HTR-8/SVneo (cell line): ENCODE results near the gene ATPAF2.

Experiments
- DNase-seq: peaks from one replicate; pipeline ENCODE4 v3.0.0; 2011; ENCODE audit warnings: low spot score, mixed read lengths; ENCODE audit not compliant: insufficient read length
- FAIRE-seq: peaks from 2 replicates; lab custom pipeline; 2011; peaks lifted over from hg19 to GRCh38; lab: Jason Lieb, UNC

The ATPAF2 gene

GRCh38 chr17:18038861-18039534, at the start of gene ATPAF2, which contains the start of gene GID4:
Gene ATPAF2, minus strand, starts transcription at chr17:18039168. Its CDS starts 155 bp downstream, at chr17:18039013.
Gene GID4, plus strand, starts transcription at chr17:18039408. Its CDS starts 57 bp downstream, at chr17:18039465.
- FAIRE-seq, result peak; percentile 100

GRCh38 chr17:18087610-18088491, 48.9 kb upstream of the ATPAF2 start, which contains the start of gene DRG2:
Gene DRG2, plus strand, starts transcription at chr17:18087948. Its CDS starts 76 bp downstream, at chr17:18088024.
- DNase-seq, result peak; percentile 98
- peak; percentile 92 for FAIRE-seq

More at GRCh38 chr17:18038861-18039534, at the start of gene ATPAF2, which contains the start of gene GID4:
- peak; percentile 99 for DNase-seq

GRCh38 chr17:18084256-18084655, 45.3 kb upstream of the ATPAF2 start:
- no peak for FAIRE-seq
- no peak for DNase-seq

GRCh38 chr17:18079543-18079942, 40.6 kb upstream of the ATPAF2 start:
- FAIRE-seq, result no peak
- no peak for DNase-seq

GRCh38 chr17:18076936-18077335, 38.0 kb upstream of the ATPAF2 start:
- no peak for DNase-seq
- peak; percentile 20 for FAIRE-seq

- FAIRE-seq (peak; percentile 46), DNase-seq (no peak)
Measured at GRCh38 chr17:18074566-18075272, 35.8 kb upstream of the ATPAF2 start.

- FAIRE-seq (peak; percentile 65), DNase-seq (no peak)
Measured at GRCh38 chr17:18071751-18072150, 32.8 kb upstream of the ATPAF2 start.

GRCh38 chr17:18070861-18071340, 31.9 kb upstream of the ATPAF2 start:
- FAIRE-seq (peak; percentile 94), DNase-seq (peak; percentile 47)

GRCh38 chr17:18069101-18069500, 30.1 kb upstream of the ATPAF2 start:
- FAIRE-seq (no peak), DNase-seq (no peak)

GRCh38 chr17:18066866-18067265, 27.9 kb upstream of the ATPAF2 start:
- DNase-seq (no peak), FAIRE-seq (peak; percentile 76)

GRCh38 chr17:18065546-18065945, 26.6 kb upstream of the ATPAF2 start:
- FAIRE-seq (peak; percentile 33), DNase-seq (no peak)

- FAIRE-seq, result peak; percentile 20
- DNase-seq, result no peak
Measured at GRCh38 chr17:18064053-18064452, 25.1 kb upstream of the ATPAF2 start.

GRCh38 chr17:18059283-18059682, 20.3 kb upstream of the ATPAF2 start:
- FAIRE-seq (no peak), DNase-seq (no peak)

GRCh38 chr17:18056214-18056613, 17.2 kb upstream of the ATPAF2 start:
- FAIRE-seq (no peak), DNase-seq (no peak)

GRCh38 chr17:18055597-18055996, 16.6 kb upstream of the ATPAF2 start:
- no peak for FAIRE-seq
- no peak for DNase-seq

- DNase-seq (no peak), FAIRE-seq (no peak)
Measured at GRCh38 chr17:18045691-18046350, 6.9 kb upstream of the ATPAF2 start.

GRCh38 chr17:18044609-18045008, 5.6 kb upstream of the ATPAF2 start:
- no peak for DNase-seq
- no peak for FAIRE-seq

GRCh38 chr17:18043491-18043890, 4.5 kb upstream of the ATPAF2 start:
- FAIRE-seq, result peak; percentile 62
- no peak for DNase-seq

GRCh38 chr17:18042983-18043382, 4.0 kb upstream of the ATPAF2 start:
- FAIRE-seq (no peak), DNase-seq (no peak)

- FAIRE-seq, result peak; percentile 77
- DNase-seq, result no peak
Measured at GRCh38 chr17:18041776-18042175, 2.8 kb upstream of the ATPAF2 start.
